ENCODE measurements around the gene DDX25. TPM values are rescaled to one million over a fixed set of nuclear protein-coding genes. Genes with fewer than 3 reads are reported as not detected.

DDX25 gene
- total and polyA plus RNA-seq, 9 of the 15 experiments (the other 6 are each of a cell fraction or from before 2014, with no cell fraction given): not detected

DNA sequence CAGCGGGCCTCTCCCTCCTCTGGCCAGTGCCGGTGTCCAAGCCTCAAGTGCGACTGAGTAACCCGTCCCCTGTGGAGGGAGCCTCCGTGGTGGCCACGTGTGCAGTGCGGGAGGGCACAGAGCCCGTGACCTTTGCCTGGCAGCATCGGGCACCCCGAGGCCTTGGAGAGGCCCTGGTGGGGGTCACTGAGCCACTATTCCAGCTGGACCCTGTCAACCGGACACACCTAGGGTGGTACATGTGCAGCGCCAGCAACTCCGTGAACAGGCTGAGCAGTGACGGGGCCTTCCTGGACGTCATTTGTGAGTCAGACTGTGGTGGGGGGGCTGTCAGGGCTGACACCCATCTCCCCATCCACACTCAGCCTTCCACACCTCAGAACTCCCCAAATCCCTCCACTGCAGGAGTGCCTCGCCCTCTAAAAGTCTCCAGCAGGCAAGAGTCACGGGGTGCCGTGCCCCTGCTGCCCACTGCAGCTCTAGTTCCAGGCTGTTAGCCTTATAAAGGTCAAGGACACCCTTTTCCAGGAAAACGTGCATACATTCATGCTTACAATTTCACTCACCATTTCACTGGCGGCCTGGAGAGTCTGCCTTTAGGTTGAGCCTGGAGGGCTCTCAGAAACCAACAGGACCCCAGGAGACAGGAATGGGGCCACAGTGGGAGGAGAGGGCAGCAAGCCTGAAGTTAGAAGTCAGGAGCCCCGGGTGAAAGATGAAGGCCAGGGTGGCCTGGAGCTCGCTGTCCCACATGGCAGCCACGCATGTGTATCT lies 44.2 kb downstream of the DDX25 start:
- intact Hi-C loops (cut with micrococcal nuclease): no loop called here
- ATAC-seq: peak; percentile 26; the same call in 1 of the 3 replicates
- H3K4me1 ChIP-seq (replicated peaks in 1 of 2; ENCODE audit: control insufficient read depth in 2 of 2, insufficient read depth in 2 of 2, low read length in 2 of 2): peaks cover 2 to 18% of the 10 kb centered on the region in 2 experiments; a peak in 2 of 5 replicates
- WGBS (ENCODE audit: insufficient coverage, low coverage, missing lambda C conversion rate): 9% methylated on average over 22 of the region's 23 CpGs
- no peak for DNase-seq (ENCODE audit: extremely low read depth in 1 of 4, low spot score in 3 of 4)
- no peaks in the 10 kb centered on the region for H3K36me3 ChIP-seq (ENCODE audit: control insufficient read depth, insufficient read depth, low read length)
- TF ChIP-seq, protein P1, sequence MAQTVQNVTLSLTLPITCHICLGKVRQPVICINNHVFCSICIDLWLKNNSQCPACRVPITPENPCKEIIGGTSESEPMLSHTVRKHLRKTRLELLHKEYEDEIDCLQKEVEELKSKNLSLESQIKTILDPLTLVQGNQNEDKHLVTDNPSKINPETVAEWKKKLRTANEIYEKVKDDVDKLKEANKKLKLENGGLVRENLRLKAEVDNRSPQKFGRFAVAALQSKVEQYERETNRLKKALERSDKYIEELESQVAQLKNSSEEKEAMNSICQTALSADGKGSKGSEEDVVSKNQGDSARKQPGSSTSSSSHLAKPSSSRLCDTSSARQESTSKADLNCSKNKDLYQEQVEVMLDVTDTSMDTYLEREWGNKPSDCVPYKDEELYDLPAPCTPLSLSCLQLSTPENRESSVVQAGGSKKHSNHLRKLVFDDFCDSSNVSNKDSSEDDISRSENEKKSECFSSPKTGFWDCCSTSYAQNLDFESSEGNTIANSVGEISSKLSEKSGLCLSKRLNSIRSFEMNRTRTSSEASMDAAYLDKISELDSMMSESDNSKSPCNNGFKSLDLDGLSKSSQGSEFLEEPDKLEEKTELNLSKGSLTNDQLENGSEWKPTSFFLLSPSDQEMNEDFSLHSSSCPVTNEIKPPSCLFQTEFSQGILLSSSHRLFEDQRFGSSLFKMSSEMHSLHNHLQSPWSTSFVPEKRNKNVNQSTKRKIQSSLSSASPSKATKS (CRISPR knock-in tag; IDR thresholded peaks at IDR 0.05): no peak
- TF ChIP-seq, protein P2, sequence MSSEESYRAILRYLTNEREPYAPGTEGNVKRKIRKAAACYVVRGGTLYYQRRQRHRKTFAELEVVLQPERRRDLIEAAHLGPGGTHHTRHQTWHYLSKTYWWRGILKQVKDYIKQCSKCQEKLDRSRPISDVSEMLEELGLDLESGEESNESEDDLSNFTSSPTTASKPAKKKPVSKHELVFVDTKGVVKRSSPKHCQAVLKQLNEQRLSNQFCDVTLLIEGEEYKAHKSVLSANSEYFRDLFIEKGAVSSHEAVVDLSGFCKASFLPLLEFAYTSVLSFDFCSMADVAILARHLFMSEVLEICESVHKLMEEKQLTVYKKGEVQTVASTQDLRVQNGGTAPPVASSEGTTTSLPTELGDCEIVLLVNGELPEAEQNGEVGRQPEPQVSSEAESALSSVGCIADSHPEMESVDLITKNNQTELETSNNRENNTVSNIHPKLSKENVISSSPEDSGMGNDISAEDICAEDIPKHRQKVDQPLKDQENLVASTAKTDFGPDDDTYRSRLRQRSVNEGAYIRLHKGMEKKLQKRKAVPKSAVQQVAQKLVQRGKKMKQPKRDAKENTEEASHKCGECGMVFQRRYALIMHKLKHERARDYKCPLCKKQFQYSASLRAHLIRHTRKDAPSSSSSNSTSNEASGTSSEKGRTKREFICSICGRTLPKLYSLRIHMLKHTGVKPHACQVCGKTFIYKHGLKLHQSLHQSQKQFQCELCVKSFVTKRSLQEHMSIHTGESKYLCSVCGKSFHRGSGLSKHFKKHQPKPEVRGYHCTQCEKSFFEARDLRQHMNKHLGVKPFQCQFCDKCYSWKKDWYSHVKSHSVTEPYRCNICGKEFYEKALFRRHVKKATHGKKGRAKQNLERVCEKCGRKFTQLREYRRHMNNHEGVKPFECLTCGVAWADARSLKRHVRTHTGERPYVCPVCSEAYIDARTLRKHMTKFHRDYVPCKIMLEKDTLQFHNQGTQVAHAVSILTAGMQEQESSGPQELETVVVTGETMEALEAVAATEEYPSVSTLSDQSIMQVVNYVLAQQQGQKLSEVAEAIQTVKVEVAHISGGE (CRISPR knock-in tag; IDR thresholded peaks at IDR 0.05): no peak
- no peak for TF ChIP-seq KLF10 (CRISPR knock-in tag; IDR thresholded peaks at IDR 0.05)
- TF ChIP-seq POLR2A (conservative IDR thresholded peaks at IDR 0.05): no peak
- no peak for TF ChIP-seq ZNF140 (CRISPR knock-in tag; IDR thresholded peaks at IDR 0.05)
- TF ChIP-seq CHD1 (IDR thresholded peaks at IDR 0.05; ENCODE audit: low read length): no peak
- no peak for TF ChIP-seq ZNF253 (CRISPR knock-in tag; conservative IDR thresholded peaks at IDR 0.05)
- no peak for TF ChIP-seq SOX6 (IDR thresholded peaks at IDR 0.05)
- no peak for TF ChIP-seq IFI16 (CRISPR knock-in tag; IDR thresholded peaks at IDR 0.05)
- no peak for TF ChIP-seq CAMTA2 (CRISPR knock-in tag; conservative IDR thresholded peaks at IDR 0.05)
- TF ChIP-seq NR1H2 (CRISPR knock-in tag; IDR thresholded peaks at IDR 0.05): no peak
- TF ChIP-seq NRF1 (conservative IDR thresholded peaks at IDR 0.05 in 1 of 2, IDR thresholded peaks at IDR 0.05 in 1 of 2): no peak
- no peak overlapping the region for H3K4me2 ChIP-seq (ENCODE audit: insufficient read depth, low read length)
- no peaks in the 10 kb centered on the region for H3K79me2 ChIP-seq (ENCODE audit: control insufficient read depth, insufficient read depth, low read length)
- no peaks in the 10 kb centered on the region for H3K9me3 ChIP-seq (replicated peaks; ENCODE audit: control insufficient read depth, insufficient read depth, low read depth, low read length)
- peaks cover 5% of the 10 kb centered on the region for H4K20me1 ChIP-seq (replicated peaks; ENCODE audit: control insufficient read depth, insufficient read depth, low read length)
- ChIA-PET POLR2A (interaction anchor here (1.0 kb wide), 1 partner anchor 45 kb away, joined by 3 read pairs; the partner anchor contains the start of gene PUS3), CTCF (ENCODE audit: low intra/inter-chr PET ratio) (no interaction called here)
- H3K9ac ChIP-seq (ENCODE audit: insufficient read depth in 1 of 2, low read depth in 2 of 2, low read length in 2 of 2): no peak overlapping the region; a peak in 1 of 4 replicates
- in situ Hi-C loops (cut with MboI): no loop called here
- BruUV-seq (replicated peaks): no TSS peak
- FAIRE-seq: no peak
- peaks cover 54 to 85% of the 10 kb centered on the region in 2 experiments for H3K27me3 ChIP-seq (ENCODE audit: control insufficient read depth in 2 of 2, insufficient read depth in 2 of 2, low read length in 2 of 2)
- no peak overlapping the region for H3K4me3 ChIP-seq
- H3K9me1 ChIP-seq (ENCODE audit: control insufficient read depth, insufficient read depth, low read length): no peaks in the 10 kb centered on the region
- H2AFZ ChIP-seq (ENCODE audit: low read depth, low read length): no peak overlapping the region
- H3K27ac ChIP-seq (ENCODE audit: extremely low read depth, low read depth, low read length): no peak overlapping the region

All from K562 (cell line).